KMS-11 (cell line): Measurements from ENCODE around the gene KCNH3.

Experiments used
- H2AFZ ChIP-seq: fragments of 200-600 bp; sonication (generic); 2 replicates; pipeline ENCODE4 v1.6.1; 2016; ENCODE audit warnings: antibody characterized with exemption, mixed run types, low read depth
- H3K27ac ChIP-seq: fragments of 200-600 bp; sonication (generic); 2 replicates; pipeline ENCODE4 v1.6.1; 2016; ENCODE audit warnings: mild to moderate bottlenecking, mixed run types
- H3K27me3 ChIP-seq: fragments of 200-600 bp; sonication (generic); 2 replicates; pipeline ENCODE4 v1.6.1; 2017; ENCODE audit warnings: mild to moderate bottlenecking, low read depth, mixed run types, moderate library complexity; ENCODE audit not compliant: insufficient read depth
- H3K36me3 ChIP-seq: fragments of 200-600 bp; sonication (generic); 2 replicates; pipeline ENCODE4 v1.6.1; 2017; ENCODE audit warnings: mild to moderate bottlenecking, mixed run types; ENCODE audit not compliant: insufficient read depth
- H3K4me1 ChIP-seq: fragments of 200-600 bp; sonication (generic); 2 replicates; pipeline ENCODE4 v1.6.1; 2016; ENCODE audit warnings: mild to moderate bottlenecking, low read depth, mixed run types; ENCODE audit not compliant: poor library complexity, severe bottlenecking
- H3K4me2 ChIP-seq: fragments of 200-600 bp; sonication (generic); 2 replicates; pipeline ENCODE4 v1.7.0; 2016; ENCODE audit warnings: mild to moderate bottlenecking, mixed run types
- H3K4me3 ChIP-seq: fragments of 200-600 bp; sonication (generic); IDR thresholded peaks from 2 replicates; pipeline ENCODE4 v1.6.1; 2017; ENCODE audit warnings: low read depth, low read length, mixed read lengths; ENCODE audit not compliant: insufficient read depth
- H3K79me2 ChIP-seq: fragments of 200-600 bp; sonication (generic); 2 replicates; pipeline ENCODE4 v1.6.1; 2016; ENCODE audit warnings: low read depth, mixed run types; ENCODE audit not compliant: insufficient read depth
- H3K9ac ChIP-seq: fragments of 200-600 bp; sonication (generic); 2 replicates; pipeline ENCODE4 v1.6.1; 2016; ENCODE audit warnings: mild to moderate bottlenecking, mixed run types
- H4K20me1 ChIP-seq: fragments of 200-600 bp; sonication (generic); 2 replicates; pipeline ENCODE4 v1.6.1; 2016; ENCODE audit warnings: mild to moderate bottlenecking, mixed run types; ENCODE audit not compliant: insufficient read depth
- TF ChIP-seq, protein P1 (sequence below): fragments of 200-600 bp; sonication (generic); conservative IDR thresholded peaks from 2 replicates; pipeline ENCODE4 v1.6.1; 2017; ENCODE audit warnings: low read depth, mild to moderate bottlenecking, antibody characterized with exemption, low read length, moderate library complexity, mixed read lengths

The KCNH3 gene

DNA sequence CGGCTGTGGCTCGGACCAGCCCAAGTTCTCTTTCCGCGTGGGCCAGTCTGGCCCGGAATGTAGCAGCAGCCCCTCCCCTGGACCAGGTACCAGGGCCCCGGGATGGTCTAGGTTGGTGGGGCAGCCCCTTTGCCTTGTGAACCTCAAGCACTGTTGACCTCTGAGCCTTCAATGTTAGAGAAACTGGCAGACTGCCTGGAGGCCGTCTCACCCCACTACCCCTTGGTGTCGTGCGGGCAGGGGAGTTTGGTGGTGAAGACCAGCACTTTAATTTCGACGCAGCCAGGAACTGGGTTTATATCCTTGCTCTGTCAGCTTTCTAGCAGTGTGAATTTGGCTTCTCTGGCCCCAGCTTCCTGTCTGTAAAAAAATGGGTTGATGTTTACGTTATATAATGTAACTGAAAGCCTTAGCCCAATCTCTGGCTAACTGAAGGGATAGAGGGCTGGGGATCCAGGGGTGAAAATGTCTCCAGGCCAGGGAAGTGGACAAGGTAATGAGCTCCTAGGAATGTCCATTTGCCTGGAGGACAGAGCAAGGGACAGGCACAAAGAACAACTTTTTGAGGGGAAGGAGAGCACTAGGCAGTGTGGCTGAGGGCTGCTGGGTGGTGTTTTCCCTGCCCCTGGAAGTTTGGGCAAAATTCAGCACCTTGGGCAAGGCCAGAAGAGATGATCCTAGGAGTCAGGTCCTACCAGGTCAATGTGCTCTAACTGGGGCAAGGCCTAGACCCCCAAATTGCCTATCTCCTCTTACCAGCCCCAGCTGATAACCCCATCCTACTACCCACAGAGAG lies 17.8 kb downstream of the KCNH3 start:
- no peak overlapping the region for H3K4me2 ChIP-seq
- no peaks in the 10 kb centered on the region for H4K20me1 ChIP-seq
- H3K27ac ChIP-seq: no peak overlapping the region
- no peaks in the 10 kb centered on the region for H3K79me2 ChIP-seq
- H3K4me1 ChIP-seq: no peaks in the 10 kb centered on the region
- H3K9ac ChIP-seq: no peak overlapping the region
- H3K4me3 ChIP-seq: no peak overlapping the region
- no peaks in the 10 kb centered on the region for H3K36me3 ChIP-seq
- no peak overlapping the region for H2AFZ ChIP-seq
- TF ChIP-seq, protein P1, sequence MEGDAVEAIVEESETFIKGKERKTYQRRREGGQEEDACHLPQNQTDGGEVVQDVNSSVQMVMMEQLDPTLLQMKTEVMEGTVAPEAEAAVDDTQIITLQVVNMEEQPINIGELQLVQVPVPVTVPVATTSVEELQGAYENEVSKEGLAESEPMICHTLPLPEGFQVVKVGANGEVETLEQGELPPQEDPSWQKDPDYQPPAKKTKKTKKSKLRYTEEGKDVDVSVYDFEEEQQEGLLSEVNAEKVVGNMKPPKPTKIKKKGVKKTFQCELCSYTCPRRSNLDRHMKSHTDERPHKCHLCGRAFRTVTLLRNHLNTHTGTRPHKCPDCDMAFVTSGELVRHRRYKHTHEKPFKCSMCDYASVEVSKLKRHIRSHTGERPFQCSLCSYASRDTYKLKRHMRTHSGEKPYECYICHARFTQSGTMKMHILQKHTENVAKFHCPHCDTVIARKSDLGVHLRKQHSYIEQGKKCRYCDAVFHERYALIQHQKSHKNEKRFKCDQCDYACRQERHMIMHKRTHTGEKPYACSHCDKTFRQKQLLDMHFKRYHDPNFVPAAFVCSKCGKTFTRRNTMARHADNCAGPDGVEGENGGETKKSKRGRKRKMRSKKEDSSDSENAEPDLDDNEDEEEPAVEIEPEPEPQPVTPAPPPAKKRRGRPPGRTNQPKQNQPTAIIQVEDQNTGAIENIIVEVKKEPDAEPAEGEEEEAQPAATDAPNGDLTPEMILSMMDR: no peak
- H3K27me3 ChIP-seq: peaks cover 10% of the 10 kb centered on the region; the same call in 1 of the 2 replicates

- Histone ChIP-seq H3K36me3 (no peaks in the 10 kb centered on the region), H3K9ac (no peak overlapping the region), H2AFZ (no peak overlapping the region), H3K27ac (no peak overlapping the region), H4K20me1 (no peaks in the 10 kb centered on the region), H3K79me2 (no peaks in the 10 kb centered on the region), H3K4me1 (no peaks in the 10 kb centered on the region), H3K4me2 (no peak overlapping the region), H3K27me3 (peaks cover 2% of the 10 kb centered on the region; the same call in 1 of the 2 replicates), H3K4me3 (no peak overlapping the region)
- TF ChIP-seq, protein P1: no peak
These were observed 18.5 kb downstream of the KCNH3 start for GRCh38 chr12:49557187-49557916.

- H3K27ac ChIP-seq: no peak overlapping the region
- H3K9ac ChIP-seq: no peak overlapping the region
- H3K4me3 ChIP-seq: no peak overlapping the region
- H3K4me1 ChIP-seq: no peaks in the 10 kb centered on the region
- no peaks in the 10 kb centered on the region for H3K27me3 ChIP-seq
- no peak overlapping the region for H2AFZ ChIP-seq
- no peaks in the 10 kb centered on the region for H3K79me2 ChIP-seq
- no peaks in the 10 kb centered on the region for H4K20me1 ChIP-seq
- TF ChIP-seq, protein P1: no peak
- no peaks in the 10 kb centered on the region for H3K36me3 ChIP-seq
- no peak overlapping the region for H3K4me2 ChIP-seq
These were observed 19.0 kb downstream of the KCNH3 start for GRCh38 chr12:49557917-49558215.

DNA sequence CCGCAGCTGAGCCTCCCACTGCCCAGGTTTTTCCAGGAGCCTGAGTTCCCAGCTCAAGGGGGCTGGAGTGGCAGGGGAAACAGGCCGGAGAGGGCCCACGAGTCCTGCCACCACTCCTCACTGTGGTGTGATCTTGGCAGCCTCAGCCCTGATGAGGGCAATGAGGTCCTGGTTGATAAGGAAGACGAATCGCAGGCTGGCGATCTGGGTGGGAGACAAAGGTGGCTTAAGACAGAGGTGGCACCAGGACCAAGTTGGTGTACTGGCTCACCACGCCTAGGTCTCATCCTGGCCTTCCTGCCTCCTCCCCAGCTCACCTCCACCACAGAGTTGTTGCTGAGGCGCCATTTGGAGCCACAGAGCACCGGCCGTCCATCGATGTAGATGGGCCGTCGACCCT lies 19.7 kb downstream of the KCNH3 start:
- Histone ChIP-seq H3K4me1 (no peaks in the 10 kb centered on the region), H3K27me3 (no peaks in the 10 kb centered on the region), H3K9ac (no peak overlapping the region), H4K20me1 (no peaks in the 10 kb centered on the region), H2AFZ (no peak overlapping the region), H3K4me3 (no peak overlapping the region), H3K36me3 (no peaks in the 10 kb centered on the region), H3K27ac (no peak overlapping the region), H3K79me2 (no peaks in the 10 kb centered on the region), H3K4me2 (no peak overlapping the region)
- TF ChIP-seq, protein P1: no peak
